NB4 (cell line): ENCODE measurements around the gene SPRED3.

Experiments used
- MYC ChIP-seq: IDR thresholded peaks from 2 replicates; pipeline ENCODE4 v1.6.1; 2011; ENCODE audit warnings: low read depth, low read length
- POLR2A ChIP-seq: IDR thresholded peaks from 2 replicates; pipeline ENCODE4 v1.6.1; 2011; ENCODE audit warnings: mild to moderate bottlenecking; ENCODE audit not compliant: insufficient read length; ENCODE audit errors: extremely low read depth
- TF ChIP-seq, protein P1 (sequence below): IDR thresholded peaks from one replicate; pipeline ENCODE4 v1.5.1; 2012; ENCODE audit warnings: low read depth, low read length

DNA sequence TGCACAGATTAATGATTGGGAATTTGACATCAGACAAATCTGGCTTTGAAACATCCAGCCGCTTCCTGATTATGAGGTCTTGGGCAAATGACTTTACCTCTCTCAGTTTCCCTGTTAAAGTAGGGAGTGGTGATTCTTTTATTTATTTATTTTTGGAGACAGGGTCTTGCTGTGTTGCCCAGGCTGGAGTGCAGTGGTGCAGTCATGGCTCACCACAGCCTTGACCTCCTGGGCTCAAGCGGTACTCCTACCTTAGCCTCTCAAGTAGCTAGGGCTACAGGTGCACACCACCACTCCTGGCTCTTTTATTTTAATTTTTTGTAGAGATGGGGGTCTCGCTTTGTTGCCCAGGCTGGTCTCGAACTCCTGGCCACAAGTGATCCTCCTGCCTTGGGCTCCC, 11.4 kb upstream of the SPRED3 start:
- TF ChIP-seq, protein P1, sequence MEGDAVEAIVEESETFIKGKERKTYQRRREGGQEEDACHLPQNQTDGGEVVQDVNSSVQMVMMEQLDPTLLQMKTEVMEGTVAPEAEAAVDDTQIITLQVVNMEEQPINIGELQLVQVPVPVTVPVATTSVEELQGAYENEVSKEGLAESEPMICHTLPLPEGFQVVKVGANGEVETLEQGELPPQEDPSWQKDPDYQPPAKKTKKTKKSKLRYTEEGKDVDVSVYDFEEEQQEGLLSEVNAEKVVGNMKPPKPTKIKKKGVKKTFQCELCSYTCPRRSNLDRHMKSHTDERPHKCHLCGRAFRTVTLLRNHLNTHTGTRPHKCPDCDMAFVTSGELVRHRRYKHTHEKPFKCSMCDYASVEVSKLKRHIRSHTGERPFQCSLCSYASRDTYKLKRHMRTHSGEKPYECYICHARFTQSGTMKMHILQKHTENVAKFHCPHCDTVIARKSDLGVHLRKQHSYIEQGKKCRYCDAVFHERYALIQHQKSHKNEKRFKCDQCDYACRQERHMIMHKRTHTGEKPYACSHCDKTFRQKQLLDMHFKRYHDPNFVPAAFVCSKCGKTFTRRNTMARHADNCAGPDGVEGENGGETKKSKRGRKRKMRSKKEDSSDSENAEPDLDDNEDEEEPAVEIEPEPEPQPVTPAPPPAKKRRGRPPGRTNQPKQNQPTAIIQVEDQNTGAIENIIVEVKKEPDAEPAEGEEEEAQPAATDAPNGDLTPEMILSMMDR, result no peak
- TF ChIP-seq POLR2A (no peak), MYC (no peak)
